GM19467 (cell line): Measurements from ENCODE around the gene THRA.

Experiments used
- ATAC-seq: cut with Tn5 transposase; IDR thresholded peaks from one replicate; pipeline ENCODE4 v1.9.1; 2021; ENCODE audit warnings: mild to moderate bottlenecking, moderate library complexity; ENCODE audit not compliant: unreplicated experiment

The THRA gene

DNA sequence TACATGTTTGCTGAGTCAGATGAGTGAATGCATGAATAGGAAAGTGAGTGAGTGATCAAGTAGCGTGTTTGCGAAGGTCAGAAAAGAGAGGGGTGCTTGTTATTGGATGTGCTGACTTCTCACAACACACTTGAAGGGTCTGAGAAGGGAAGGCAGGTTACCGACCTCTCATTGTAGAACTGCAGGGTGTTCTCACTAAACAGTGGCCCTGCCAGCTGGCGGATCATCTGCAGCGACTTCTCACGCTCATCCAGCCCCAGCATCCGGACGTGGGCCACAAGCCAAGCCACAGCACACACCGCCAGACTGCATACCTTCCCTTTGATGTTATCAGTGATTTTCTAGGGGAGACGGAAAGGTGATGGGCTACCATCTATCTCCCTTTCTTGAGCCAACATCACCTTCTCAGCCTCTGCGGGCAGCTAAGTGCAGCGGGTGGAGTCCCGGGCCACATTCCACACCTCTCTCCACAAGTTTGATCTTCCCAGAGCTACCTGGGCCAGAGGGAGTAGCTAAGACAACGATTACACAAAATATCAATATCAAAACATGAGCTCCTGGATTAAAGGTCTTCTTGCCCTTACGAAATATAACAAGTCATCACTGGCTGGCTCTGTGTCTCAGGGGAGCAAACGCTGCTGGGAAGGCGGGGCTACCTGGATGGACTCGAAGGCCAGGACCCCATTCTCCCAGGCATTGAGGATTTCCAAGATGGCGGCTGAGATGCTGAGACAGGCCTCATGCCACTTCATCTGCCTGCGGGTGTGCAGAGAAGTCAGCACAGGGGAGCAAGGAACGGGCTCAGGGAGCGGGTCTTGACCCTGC, 36.6 kb upstream of the THRA start:
- no peak for ATAC-seq

DNA sequence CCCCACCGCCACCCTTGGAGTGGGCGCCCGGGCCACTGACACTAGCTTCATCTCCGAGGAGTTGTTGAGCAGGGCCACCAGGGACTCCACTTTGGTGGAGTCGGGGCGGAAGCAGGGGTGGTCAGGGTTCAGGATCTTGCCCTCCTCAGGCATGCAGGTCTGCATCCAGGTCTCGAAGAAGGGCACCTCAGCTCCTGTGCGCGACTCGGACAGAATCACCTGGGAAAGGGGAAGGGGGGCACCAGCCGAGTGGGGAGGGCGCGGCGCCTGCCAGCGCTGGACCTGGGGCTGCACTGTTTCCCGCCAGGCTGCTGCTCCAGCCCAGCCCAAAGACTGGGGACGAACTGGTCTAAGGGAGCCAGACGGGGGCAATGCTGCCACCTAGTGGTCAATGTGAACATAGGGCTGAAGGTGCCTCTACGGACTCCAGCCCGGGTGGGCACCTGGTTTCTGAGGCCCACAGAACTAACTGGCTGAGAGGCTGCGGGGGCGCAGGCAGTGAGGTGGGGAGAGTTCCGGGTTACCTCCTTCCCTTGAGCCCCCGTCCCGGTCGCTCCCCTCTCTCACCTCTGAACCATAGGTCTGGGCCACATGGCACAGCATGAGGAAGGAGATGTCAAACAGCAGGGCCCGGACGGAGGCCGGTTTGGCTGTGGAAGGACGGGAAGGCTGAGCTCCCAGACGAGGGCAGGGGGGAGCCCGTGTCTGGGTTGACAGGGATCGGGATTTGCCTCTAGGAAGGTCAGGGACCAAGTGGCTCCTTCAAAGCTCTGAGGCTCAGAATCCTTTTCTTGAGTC, 35.8 kb upstream of the THRA start:
- ATAC-seq = no peak

DNA sequence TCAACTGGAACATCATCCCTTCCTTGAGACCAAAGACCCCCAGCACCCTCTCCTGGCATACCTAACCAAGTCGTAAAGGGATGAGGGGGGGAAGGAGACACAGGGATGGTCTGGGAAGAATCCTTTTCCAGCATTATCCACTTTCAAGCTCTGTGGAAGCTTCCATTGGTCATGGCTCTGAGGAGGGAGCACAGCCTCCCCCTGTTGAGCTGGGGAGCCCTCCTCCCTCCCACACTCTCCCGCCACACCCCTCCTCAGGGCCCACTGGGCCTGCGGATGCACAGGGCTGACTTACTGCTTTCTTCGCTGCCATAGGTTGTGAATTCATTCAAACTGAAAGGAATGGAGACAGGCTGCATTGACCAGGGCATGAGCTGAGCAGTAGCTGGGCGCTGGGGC, 35.2 kb upstream of the THRA start:
- no peak for ATAC-seq

DNA sequence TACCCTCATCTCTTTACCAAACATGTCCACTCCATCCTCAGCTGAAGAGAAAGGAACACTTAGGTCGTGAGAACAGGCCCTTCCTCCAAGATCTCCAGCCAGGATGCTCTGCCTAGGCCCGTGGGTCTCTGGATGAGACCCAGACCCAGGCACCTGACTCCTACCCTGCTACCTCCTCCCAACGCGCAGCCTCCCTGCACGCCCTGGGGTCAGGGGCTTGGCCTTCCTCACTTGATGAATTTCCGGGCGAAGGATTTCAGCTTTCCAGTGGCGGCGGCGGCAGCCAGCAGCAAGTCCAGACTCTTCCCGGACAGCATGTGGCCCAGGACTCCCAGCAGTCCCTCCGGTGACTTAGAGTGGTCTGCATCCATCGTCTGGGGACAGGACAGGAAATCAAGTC, 34.2 kb upstream of the THRA start:
- no peak for ATAC-seq

DNA sequence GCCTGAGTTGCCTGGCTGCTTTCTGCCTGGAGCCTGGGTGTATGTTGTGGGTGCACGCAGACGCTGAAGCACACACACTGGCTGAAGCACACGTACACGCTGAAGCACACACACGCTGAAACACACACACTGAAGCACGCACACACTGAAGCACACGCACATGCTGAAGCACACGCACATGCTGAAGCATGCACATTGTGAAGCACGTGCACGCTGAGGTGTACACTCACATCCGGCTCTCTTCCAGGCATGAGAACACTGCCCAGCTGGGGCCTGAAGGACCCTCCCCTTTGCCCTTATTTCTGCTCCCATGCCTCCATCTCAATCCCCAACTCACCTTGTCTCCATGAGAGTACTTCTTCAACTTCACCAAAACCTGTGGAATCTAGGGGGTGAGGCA, 31.1 kb upstream of the THRA start:
- no peak for ATAC-seq

DNA sequence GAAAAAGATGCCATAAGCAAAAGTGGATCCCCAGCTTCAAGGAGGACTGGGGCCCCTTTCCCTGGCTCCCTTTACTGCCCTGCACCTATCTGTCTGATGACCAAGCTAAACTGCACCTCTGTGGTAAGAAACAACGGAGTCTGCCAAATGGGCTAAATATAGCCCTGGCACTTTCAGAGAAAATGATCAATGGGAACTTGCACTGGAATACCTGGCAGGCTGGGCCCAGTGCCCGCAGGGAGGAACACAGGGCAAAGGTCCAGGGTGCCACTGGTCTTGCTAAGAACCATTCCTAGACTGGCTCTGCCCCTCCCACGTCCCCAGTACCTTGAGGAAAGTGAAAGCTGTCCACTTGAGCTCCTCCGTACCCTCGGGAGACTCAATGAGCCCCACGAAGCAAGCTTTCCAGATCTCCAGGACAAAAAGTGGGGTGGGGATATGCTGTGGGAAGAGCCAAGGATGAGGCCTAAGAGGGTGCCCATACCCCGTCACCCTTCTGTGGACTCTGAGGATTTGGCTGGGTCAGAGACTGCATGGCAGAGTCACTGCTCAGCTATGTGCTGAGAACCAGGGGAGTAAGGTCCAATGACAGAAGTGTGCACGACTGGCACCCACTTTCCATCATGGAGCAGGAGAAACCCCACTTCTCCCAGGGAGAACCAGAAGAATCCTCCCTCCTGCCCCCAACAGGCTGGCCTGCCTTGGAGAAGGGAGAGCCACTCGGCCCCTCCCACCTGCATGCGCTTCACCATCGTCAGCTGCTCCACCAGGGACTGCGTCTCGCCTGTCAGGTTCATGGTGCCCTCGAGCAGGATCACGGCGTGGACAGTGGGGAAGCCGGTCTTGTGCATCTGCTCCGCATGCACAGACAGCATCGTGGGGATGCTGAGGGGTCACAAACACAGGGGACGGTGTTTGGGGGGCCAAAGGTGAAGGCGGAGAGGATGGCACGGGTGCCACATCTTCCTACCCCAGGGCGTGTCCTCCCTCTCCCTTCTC, 30.1 kb upstream of the THRA start:
- no peak for ATAC-seq

DNA sequence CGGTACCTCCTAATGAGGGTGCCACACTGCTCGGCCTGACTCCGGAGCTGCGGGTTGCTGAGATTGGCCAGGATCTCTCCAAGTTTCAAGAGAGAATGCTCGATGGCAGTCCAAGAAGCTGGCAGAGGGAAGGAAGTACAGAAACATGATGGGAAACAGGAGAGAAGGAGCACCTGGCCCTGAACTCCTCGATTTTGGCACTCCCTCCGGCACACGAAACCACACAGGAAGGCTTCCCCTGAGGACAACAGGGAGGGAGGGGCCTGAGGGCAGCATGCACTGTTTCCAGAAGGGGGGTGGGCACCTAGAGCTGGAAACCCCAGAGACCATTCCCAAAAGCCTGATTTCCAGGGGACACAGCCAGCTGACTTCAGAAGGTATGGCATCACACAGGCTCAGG, 29.4 kb upstream of the THRA start:
- no peak for ATAC-seq

DNA sequence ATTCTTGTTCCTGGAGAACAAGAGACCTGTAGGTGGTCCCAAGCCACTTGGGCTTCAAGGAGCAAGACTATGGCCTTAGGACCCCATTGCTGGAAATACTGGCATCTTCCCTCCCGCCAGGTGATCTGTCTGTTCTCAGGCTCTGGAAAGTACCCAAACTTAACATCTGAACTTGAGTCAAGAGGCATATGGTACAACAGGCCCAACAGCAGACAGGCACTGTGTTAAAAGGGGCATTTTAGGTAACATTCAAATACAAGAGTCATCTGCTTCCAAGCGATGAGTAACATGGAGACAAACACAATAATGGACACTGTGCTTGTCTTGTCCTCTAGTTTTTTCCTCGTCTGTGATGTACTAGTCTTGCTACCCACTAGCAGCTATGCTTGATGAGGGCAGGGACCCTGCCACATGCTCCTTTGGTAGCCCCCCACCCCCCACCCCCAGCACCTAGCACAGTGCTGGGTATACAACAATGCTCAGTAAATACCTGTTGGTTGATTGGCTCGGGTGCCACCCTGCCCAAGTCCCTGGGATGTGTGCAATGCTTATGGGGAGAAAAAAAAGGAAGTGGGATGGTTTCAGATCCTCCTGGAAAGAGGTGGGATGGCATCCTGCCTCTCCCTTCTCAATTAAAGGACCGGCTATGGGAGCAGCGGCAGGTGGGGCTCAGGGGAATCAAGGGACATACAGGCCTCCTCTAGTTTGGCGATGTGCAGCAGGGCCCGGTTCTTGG, 28.2 kb upstream of the THRA start:
- no peak for ATAC-seq

DNA sequence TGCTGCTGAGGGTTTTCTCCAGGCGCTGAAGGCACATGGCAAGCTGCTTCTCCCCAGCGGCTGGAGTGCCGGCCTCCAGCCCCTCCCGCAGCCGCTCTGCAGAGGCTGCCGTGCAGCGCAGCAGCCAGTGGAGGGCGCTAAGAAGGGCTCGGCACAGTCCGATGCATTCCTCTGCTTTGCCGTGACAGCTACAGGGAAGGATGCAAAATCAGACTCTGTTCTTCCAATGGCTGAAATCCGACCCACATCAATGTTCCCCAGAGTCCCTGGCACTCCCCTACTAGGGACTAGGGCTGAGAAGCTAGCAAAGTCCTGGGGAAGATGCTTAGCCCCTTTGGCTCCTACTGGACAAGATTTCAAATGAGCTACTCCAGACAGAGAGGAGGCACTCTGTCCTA, 27.6 kb upstream of the THRA start:
- no peak for ATAC-seq

DNA sequence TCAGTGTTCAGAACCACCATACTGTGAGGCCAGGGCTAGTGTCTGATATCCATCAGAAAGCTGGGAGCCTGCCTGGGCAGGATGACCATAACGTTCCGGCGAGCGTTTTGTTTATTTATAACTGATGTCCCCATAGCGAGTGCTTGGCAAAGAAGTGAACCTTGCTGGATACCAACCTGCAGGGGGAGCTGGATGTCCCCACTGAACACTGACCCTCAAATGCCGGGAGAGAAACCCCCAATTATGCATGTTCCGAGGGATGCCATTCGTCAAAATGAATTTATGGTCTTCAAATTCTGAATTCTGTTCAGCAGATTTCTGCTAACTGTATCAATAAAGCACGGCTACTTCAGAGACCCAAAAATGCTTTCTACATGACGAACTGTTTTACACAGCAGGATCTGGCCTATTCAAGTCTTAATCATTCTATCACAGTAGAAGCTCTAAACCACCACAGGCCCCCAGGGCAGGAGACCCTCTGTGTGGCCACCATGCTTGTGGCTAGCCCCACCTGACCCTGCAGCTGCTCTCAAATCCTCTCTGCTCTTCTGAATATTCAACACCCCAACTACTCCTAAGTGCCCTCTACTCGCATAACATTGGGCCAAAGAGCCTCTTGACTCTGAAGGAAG, 23.8 kb upstream of the THRA start:
- no peak for ATAC-seq

DNA sequence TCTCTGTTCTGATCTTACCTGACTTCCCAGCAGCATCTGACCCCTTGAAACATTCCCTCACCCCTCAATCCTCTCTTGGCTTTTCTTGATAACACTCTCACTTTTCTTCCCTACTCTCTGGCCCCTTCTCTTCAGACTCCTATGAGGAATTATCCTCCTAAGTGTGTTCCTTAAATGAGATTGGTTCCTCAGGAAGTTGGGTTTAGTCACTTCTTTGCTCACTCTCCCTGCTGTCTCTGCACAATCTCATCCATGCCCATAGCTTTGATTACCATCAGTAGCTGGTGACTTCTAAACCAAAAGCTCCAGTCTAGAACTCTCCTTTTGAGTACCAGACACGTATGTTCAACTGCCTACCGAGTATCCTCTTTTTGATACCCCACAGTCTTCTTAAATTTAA, 21.6 kb upstream of the THRA start:
- ATAC-seq = no peak

DNA sequence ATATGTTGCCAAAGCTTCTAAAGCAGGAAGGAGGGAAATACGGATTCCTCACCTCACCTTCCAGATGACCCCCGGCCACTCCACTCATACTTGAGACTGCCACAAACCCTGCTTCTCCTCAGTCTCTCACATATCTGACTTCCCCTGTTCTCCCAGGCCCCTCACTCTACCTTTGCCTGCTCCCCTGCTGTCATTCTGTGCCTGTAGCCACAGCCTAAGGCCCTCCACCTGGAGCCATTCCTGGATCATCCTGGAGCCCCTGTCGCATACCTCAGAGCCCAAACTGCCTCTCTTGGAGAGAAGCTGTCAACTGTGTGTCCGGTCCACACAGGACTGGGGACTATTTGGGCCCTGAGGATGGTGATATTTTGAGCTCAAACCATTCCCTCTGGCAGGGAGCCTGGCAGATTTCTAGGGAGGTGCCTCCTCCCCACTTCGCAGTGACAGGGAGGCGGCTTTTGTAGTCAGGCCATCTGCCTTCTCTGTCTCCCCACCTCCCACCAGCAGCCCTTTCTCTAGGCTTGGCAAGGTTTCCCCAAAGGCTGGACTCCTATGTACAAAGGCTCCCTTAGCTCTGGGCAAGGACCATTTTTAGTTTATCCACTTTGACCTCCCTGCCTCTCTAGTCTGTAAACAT, 6.3 kb upstream of the THRA start:
- ATAC-seq = no peak

DNA sequence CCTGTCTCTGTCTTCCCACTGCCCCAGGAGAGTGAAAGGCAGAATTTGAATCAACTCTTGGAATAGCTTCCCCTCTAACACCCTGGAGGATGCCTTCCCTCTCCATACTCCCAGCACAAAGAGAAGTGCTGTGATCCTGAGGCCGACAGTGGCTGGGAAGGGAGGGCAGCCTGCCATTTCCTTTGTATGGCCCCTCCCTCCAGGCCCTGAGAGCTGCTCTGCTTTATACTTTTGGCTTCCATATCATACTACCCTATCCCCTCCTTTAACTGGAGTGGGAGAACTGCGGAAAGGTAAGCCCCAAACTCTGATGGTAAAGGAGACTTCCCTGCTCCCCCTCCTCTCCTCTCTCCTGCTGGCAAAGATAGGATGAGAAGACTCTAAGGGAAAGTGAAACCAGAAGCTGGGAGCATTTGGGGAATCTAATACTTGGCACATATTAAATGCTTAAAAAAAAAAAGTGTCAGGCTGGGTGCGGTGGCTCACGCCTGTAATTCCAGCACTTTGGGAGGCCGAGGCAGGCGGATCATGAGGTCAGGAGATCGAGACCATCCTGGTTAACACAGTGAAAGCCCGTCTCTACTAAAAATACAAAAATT, 4.5 kb upstream of the THRA start:
- no peak for ATAC-seq

DNA sequence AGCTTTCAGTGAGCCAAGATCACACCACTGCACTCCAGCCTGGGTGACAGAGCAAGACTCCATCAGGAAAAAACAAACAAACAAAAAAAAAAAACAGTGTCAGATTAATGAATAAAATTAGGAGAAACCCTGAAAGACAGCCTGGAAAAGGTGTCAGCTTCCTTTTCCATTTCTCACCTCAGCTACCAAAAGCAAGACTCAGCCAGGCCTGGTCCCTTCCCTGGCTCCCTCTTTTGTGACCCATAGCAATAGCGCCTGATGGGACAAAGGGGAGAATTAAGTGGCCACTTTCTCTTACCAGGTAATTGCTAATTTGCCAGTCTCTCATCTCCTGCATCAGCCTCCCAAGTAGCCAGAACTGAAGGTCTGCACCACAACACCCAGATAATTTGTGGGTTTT, 3.9 kb upstream of the THRA start:
- ATAC-seq = no peak

DNA sequence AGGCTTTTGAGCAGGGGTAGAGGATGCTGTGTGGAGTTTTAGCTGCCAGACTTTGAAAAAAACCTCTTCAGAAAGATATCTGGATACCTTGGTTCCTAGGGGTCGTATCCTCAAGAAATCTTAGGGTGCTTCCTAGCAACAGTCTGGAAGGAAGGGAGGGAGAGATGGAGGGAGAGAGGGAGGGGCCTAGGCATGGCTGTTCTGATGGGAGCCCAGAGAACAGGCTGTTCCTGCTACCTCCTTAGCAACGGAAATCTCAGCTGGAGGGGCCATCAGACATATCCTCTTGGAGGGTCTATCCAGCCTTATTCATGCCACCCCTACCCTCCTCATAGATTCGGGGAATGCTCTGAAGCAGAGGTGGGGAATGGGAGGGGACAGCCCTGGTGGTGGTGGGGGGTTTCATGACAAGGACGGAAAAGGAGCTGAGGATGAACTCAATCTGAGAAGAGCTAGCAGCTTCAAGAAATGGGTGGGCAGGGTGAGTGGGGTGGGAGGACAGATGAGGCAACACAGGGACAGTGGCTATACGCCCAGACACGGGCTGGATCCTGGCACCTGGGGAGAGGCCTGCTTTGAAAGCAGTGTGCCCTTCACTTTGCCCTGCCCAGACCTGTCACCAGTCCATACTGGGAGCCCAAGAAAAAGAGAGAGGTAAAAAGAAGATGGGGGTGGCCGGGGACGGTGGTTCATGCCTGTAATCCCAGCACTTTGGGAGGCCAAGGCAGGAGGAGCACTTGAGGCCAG, 2.9 kb upstream of the THRA start:
- ATAC-seq = no peak

DNA sequence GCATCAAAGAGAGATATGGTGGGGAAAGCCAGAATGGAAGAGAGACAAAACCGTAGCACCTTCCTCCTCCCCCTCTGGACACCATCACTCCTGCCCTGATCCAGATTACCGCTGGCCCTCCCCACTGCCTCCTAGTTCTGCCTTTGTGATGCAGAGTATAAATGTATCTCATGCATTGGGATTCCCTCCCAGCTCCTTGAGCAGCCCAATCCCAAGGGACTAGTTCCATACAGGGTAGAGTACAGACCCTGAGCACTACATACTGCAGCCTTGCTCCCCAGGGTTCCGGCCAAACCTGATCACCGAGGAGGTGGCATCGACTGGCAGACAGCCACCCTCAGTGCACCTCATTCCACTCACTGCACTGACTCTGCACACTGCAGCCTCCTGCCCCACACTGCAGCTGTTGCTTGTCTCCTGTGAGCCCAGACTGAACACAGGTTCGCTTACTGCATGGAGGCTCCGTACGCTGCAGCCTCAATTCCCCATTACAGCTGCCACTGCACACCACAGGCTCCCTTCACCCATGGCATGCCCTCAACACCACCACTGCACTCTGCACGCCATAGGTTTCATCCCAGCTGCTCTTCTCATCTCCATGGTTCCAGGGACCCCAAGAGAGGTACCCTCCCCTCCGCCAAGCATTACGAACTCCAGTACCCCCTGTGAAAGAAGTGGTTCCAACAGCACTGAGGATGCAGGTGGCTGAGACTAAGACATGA, 1.7 kb upstream of the THRA start:
- no peak for ATAC-seq

DNA sequence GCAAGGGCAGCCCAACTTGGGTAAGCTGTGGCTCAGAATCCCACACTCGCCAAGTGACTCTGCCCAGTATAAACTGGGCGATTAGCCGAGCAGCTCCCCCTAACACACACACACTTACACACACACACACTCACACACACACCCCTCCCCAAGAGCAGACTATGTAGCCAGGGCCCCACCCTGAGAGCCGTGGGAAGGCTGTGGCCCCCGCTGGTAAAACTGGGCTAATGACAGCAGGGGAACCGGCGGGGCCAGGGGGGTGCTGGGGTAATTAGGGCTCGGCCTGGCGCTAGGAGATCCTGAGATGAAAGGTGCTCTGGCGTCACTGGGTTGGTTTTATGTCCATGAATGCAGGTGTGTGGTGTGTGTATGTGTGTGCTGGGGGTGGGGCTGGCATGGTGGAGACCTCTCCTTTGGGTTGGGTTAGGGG, 1.1 kb upstream of the THRA start:
- ATAC-seq = no peak
